ENCODE measurements around the gene ZMIZ1.

DNA sequence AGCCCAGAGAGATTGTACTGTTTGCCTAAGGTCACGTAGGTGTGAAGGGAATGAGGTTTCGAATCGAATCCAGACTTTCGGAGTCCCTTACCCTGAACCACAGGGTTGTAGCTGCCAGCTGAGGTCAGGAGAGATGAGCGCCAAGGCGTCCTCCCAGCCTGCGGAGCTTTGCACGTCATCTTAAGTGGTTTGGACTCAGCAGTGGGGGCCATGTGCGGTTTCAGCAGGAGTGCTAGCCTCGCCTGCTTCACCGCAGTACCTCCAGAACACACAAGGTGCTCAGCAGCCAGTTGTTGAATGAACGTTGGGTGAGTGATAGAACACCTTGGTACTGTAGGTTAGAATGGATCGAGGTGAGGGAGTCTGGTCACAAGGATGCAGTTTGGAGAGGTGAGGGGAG lies 203.6 kb downstream of the ZMIZ1 start:
- TF ChIP-seq, protein P1, sequence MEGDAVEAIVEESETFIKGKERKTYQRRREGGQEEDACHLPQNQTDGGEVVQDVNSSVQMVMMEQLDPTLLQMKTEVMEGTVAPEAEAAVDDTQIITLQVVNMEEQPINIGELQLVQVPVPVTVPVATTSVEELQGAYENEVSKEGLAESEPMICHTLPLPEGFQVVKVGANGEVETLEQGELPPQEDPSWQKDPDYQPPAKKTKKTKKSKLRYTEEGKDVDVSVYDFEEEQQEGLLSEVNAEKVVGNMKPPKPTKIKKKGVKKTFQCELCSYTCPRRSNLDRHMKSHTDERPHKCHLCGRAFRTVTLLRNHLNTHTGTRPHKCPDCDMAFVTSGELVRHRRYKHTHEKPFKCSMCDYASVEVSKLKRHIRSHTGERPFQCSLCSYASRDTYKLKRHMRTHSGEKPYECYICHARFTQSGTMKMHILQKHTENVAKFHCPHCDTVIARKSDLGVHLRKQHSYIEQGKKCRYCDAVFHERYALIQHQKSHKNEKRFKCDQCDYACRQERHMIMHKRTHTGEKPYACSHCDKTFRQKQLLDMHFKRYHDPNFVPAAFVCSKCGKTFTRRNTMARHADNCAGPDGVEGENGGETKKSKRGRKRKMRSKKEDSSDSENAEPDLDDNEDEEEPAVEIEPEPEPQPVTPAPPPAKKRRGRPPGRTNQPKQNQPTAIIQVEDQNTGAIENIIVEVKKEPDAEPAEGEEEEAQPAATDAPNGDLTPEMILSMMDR (conservative IDR thresholded peaks at IDR 0.05): no peak
- no peak for TF ChIP-seq ZFX (IDR thresholded peaks at IDR 0.05)
